Activated T-cell treated with anti-CD3 and anti-CD28 coated beads for 1 hour (primary cell): ENCODE data around the gene EIF4E1B.

Experiments used
- DNase-seq: peaks from one replicate; pipeline ENCODE4 v3.0.0-alpha.2; 2020; ENCODE audit warnings: low read depth

Gene EIF4E1B

GRCh38 chr5:176626876-176627236 is 3.6 kb upstream of the EIF4E1B start:
- no peak for DNase-seq

DNA sequence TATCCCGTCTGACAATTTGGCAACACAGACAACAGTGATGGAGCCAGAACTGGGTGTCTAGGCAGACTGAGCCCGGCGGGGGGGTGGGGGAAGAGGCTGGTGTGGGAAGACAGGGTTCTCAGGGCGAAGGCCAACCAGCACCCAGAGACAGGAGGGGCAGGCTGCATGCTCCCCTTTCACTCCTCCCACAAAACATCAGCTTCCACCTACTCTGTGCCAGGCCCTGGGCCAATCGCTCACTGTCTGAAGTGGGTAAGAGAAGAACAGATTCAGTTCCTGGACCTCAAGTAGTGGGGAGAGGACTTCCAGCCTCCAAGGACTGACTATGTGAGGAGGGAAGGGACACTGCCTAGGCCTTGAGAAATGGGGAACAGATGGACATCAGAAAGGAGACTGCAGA is 2.9 kb upstream of the EIF4E1B start:
- DNase-seq = no peak

DNA sequence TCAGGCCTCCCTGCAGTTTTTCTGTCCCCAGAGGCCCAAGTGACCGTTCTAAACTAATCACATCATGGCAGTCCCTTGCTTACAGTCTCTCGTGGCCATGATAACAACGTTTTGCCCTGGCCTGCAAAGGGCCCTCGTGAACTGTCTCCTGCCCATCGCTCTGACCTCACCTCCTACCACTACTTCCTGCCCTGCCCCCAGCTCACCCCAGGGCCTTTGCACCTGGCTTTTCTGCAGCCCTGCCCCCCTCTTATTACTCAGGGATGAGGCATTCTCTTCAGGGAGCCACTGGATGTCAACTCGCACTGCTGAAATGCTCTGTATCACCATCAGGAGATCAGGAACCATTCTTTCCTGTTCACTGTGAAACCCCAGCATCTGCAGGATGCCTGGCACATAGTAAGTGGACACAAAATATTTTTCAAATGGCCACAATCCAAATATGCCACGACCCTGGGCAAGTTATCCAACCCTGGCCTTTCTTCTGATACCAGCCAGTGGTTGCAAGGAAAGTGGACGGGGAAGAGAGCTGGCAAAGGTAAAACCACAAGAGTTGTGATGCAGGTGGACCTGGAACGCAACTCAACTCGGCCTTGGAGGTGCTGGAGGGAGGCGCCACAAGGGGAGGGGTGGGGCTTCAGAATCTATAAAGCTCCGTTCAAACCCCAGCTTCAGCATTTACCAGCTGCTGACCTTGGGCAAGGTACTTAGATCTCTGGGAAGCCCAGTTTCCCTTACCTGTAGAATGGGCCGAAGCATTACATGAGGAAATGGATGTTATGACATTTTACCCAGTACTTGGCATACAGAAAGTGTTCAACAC is 1.9 kb upstream of the EIF4E1B start:
- DNase-seq = no peak

DNA sequence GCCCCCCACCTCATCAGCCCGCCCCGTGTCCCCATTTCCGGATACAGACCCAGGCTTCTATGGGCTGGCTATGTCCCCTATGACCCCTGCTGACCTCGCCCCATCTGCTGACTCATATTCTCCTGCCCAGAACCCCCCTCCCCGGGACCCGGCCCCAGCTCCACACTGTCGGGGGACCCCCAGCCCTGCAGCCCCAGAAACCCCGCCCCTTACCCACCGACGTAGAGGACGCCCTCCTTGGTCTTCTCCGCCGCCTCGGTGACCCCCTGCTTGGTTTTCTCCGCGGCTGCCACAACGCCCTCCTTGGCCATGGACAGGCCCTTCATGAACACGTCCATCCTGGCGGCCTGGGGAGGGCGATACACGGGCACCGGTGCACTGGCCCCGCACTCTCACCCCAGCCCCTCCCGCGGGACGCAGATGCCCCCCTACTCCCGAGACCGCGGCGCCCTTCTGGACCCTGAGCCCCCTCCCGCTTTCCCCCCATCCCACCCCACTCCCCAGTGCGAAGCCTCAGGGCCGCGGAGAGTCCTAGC is 1.1 kb upstream of the EIF4E1B start:
- DNase-seq = no peak

DNA sequence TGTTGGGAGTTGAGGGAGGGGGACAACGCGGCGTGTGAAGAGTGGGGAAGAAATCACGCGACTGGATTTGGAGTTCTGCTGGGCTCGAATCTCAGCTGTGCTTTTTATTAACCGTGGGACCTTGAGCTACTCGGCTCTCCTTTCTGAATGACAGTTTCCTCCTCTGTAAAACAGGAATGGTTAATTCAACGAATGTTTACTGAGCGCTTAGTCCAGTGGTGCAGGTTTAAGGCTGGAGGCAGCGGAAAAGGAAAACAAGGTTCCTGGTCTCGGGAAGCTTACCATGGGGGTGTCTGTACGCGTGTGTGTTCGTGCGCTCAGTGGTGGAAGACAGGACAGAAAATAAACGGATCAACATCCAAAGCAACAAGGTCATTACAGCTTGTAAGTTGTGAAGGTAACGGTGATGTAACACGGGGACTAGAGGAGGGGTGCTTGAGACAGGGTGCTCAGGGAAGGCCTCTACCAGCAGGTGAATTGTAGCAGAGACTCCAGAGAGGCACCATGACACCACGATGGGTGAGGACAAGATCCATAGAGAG is 277 bp downstream of the EIF4E1B start:
- DNase-seq = no peak

DNA sequence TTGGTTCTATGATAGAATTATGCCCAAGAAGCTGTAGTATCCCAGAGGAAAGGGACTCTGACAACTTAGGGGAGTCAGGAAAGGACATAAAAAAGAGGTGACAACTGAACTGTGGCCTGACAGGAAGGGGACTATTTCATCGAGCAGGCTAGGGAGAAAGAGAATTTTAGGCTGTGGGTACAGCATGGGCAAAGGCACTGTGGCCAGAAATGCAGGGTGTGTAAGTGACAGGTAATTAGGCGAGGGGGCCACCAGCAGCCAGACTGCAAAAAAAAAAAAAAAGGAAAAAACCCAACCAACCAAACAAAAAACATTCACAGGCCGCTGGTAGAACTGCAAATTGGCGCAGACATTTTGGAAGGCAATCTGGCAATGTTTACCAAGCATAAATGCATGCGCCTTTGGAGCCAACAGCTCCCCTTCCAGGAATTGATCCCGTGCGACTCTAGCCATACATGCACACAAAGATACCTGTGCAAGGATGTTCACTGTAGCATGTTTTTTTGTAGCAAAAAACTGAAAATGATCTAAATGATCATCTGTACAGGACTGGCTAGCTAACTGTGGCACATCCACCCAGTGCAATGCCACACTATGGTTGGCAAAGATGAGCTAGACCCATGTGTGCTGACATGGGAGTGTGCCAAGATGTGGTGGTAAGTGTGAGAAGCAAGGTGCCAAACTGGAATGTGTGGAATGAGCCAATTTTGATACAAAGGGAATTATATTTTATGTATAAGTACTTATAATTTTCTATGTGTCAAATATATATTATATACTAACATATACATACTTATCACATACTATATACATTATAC is 1.1 kb downstream of the EIF4E1B start:
- DNase-seq = no peak

- DNase-seq = no peak
Observed at GRCh38 chr5:176632745-176633144, 2.3 kb downstream of the EIF4E1B start.

- no peak for DNase-seq
Observed at GRCh38 chr5:176633598-176633997, 3.1 kb downstream of the EIF4E1B start.

GRCh38 chr5:176636426-176636825 is 6.0 kb downstream of the EIF4E1B start:
- DNase-seq = no peak

DNA sequence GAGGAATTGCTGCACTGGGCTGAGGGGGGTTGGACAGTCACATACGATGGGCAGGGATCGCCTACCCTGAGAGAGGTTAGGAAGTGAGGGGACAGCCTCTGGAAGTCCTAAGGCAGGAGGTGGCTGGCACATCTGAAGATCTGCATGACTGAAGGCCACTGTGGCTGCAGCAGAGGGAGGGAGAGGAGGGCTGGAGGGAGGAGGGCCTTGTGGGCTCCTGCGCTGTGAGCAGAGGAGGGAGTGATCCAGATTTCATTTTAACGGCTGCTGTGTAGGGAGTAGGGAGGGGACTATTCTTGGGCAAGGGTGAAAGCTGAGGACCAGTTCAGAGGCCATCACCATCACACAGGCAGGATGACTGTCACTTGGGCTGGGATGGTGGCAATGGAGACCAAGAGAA is 7.1 kb downstream of the EIF4E1B start:
- no peak for DNase-seq

- no peak for DNase-seq
Observed at GRCh38 chr5:176638437-176638836, 8.0 kb downstream of the EIF4E1B start.

GRCh38 chr5:176639208-176639607 is 8.7 kb downstream of the EIF4E1B start:
- DNase-seq = no peak

DNA sequence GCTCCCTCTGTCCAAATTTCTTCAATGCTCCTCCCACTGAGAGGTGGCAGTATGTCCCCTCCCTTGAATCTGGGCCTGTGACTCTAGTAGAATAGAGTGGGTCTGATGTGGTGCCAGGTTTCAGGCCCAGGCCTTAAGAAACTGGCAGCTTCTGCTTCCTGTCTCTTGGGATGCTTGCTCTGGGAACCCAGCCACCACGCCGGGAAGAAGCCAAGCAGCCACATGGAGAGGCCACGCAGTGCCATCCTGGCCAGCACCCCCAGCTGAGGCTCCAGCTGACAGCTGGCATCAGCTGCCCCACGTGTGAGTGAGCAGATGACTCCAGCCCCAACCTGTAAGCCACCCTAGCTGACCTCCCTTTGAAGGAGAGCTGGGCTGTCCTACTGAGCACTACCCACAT is 9.5 kb downstream of the EIF4E1B start:
- no peak for DNase-seq

- DNase-seq = no peak
Observed at GRCh38 chr5:176640616-176641015, 10.1 kb downstream of the EIF4E1B start.

DNA sequence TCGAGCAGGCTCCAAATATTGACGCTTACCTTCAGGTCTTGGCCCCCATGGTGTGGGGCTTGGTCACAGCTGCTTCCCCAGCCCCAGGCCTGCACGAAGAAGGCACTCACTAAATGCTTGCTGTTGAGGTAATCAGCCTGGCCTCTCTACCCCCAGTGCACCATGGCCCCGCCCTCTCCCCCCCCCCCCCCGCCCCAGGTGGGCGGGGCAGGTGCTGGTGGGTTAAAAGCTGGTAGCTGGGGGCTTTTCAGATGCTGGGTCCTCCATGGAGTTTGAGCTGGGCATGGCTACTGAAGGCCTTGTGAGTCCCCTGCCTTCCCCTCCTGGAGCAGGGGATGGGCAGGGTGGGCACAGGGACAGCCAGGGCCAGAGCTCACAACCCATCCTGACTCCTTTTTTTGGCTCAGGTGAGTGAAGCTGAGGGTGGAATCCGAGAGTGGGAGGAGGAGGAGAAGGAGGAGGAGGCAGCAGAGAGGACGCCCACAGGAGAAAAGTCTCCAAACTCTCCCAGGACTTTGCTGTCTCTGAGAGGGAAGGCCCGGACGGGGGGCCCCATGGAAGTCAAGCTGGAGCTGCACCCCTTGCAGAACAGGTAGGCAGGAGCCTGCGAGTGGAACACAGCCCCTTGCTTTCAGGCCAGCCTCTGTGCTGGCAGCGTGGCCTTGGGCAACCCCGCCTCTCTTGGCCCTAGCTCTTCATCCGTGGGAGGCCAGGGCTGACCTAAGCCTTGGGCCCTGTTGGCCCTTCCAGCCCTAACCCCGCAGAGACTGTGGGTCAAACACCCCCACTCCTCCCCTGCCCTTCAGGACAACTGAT is 12.4 kb downstream of the EIF4E1B start:
- no peak for DNase-seq

GRCh38 chr5:176643491-176644219 is 13.2 kb downstream of the EIF4E1B start:
- DNase-seq = no peak

DNA sequence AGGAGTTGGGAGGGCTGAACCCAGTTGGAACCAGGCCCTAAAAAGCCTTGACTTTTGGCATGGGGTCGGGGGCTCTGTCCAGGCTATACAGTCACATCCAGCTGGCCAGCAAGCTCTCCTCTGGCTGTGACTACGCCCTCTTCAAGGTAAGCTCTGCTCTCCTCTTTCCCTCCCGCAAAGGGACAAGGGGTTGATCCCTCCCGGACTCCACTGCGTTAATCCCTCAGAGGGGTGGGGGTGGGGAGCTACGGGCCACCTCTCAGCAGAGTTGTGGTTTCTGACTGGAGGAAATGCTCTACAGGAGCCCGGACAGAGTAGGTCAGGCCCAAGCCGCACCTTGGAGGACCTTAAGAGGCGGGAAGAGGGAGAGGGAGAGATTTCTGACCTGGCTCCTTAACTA is 13.8 kb downstream of the EIF4E1B start:
- DNase-seq = no peak

DNA sequence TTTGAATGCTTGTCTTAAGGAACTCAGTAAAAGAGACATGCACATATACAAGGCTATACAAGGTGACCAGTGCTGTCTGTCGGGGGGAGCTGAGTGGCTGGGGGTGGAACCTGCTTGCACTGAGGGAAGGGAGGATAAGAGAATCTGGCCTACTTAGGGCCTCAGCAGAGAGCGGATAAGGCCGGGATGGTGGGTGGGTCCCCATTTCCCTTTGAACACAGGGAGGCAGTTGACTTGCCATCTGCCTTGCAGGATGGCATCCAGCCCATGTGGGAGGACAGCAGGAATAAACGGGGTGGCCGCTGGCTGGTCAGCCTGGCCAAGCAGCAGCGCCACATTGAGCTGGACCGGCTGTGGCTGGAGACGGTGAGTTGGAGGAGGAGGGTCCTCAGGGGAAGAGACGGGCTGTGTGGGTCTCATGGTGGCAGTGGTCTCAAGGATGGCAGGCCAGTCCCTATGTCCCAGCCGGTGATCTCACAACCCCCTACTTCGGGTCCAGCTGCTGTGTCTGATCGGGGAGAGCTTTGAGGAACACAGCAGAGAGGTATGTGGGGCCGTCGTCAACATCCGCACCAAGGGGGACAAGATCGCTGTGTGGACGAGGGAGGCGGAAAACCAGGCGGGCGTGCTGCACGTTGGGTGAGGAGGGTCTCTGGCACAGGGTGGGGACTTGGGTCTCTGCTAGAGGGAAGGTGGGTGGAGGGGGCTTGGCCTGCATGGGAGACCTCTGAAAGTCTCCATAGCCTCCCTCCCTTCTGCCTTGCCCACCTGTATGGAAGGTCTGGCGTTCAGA is 14.6 kb downstream of the EIF4E1B start:
- DNase-seq = no peak

DNA sequence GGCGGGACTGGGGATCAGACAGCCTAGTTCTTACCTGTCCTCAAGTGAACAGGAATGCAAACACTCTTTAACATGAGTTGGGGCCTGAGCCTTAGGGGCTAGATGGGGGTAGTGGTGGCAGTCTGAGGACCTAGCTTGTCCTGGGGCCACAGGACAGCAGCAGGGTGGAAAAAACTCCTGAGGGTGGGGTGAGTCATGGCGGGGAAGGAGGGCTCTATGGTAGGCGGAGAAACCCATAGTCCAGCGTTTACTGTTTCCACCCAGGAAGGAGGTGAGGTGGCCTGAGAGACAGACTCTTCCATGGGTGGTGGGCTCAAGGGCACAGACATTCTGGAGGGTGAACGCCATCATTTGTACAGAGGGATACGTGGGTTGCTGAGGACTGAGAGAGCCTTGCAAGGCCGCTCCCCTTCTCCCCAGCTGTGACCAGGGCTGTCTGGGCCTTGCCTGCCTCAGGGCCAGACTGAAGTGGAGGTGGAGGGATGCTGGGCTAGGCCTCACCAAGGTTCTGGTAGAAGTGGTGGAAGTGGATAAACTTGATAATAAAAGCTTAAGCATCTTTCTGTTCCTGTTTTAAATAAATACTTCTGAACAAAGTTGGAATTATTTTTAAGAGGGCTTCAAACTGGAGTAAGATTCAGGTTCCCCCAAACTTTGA is 15.7 kb downstream of the EIF4E1B start:
- DNase-seq = no peak

DNA sequence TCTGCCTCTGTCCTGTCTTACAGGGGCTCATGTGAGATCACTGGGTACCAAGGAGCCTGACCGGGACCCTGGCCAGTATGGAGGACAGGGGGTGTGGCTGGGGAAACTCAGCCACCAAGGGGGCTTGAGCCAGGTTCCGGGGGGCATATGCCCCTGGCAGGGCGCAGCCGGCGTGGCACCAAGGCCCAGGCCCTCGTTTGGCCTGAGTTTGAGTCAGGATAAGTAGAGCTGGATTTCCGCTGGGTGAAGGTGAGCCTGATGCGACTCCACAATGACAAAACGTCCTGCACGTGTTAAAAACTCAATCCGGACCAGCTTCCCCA is 16.2 kb downstream of the EIF4E1B start:
- DNase-seq = no peak
